ENCODE data around the gene HSDL1. TPM values are rescaled to one million over a fixed set of nuclear protein-coding genes. Genes with fewer than 3 reads are reported as not detected.

Gene HSDL1
- total RNA-seq, 1 donor, result 18.7 TPM

DNA sequence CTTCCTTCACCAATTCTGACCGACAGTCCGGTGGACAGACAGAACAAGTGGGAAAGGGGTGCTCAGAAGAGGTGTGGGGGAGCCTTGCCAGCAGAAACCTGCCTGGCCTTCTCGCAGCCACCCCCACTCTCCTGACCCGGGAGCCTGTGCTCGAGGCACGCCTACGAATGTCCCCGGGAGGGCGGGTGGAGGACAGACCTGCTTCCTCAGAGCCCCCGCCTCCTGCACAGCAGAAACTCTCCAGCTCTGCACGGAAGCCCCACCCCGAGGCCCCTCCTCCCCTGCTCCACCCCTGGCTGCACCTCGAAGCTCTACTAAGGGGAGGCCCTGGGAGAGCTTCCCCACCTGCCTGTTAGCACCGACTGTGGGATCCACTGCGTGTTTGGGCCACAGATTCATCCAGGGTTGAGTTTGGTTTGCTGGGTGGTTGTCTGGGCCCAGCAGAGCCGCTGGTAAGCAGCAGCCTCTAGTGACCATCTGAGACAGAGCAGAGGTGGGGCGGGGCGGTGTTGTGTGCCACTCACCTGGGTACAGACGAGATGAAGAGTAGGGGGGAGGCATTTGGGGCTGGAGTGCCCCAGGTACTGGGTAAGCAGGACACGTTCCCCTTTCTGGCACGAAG, 35.7 kb upstream of the HSDL1 start:
- TF ChIP-seq, protein P1, sequence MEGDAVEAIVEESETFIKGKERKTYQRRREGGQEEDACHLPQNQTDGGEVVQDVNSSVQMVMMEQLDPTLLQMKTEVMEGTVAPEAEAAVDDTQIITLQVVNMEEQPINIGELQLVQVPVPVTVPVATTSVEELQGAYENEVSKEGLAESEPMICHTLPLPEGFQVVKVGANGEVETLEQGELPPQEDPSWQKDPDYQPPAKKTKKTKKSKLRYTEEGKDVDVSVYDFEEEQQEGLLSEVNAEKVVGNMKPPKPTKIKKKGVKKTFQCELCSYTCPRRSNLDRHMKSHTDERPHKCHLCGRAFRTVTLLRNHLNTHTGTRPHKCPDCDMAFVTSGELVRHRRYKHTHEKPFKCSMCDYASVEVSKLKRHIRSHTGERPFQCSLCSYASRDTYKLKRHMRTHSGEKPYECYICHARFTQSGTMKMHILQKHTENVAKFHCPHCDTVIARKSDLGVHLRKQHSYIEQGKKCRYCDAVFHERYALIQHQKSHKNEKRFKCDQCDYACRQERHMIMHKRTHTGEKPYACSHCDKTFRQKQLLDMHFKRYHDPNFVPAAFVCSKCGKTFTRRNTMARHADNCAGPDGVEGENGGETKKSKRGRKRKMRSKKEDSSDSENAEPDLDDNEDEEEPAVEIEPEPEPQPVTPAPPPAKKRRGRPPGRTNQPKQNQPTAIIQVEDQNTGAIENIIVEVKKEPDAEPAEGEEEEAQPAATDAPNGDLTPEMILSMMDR (IDR thresholded peaks at IDR 0.05; ENCODE audit: insufficient read depth, low read length), result no peak
- no peak for DNase-seq (ENCODE audit: low read depth)
- no peak overlapping the region for H3K4me3 ChIP-seq (ENCODE audit: low read depth, low read length)

GRCh38 chr16:84179612-84180320, 34.8 kb upstream of the HSDL1 start:
- DNase-seq (ENCODE audit: low read depth), result no peak
- TF ChIP-seq, protein P1 (IDR thresholded peaks at IDR 0.05; ENCODE audit: insufficient read depth, low read length), result no peak
- no peak overlapping the region for H3K4me3 ChIP-seq (ENCODE audit: low read depth, low read length)

DNA sequence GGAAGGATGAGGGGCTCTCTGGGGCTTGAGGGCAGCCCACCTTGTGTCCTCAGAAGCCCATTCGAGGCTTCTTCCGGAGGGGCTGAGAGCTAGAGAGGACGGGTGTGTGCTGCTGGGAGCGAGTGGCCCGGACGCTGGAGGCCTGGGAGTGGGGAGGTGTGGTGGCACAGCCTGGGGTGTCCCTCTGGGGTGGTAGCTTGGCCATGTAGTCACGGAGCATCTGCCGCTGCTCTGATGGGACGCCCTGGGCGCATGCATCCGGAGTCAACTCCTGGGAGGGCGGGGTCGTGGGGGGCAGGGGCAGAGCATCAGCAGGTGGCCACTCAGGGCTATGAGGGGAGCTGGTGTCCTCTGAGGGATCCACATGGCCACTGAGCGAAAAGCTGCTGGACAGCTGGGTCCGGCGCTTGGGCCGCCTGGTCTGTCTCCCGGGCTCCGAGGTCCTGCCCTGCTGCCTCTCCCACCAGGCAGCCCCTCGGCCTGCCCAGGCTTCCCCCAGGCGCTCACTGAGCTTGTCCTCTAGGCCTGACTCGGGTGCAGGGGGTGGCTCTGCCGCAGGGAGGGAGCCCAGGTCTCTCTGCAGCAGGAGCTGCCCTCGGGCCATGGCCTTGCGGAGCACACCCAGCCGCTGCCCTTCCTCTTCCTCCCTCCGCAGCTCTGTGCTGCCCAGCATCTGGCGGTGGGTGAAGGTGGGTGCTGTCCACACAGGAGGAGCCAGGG, 34.1 kb upstream of the HSDL1 start:
- TF ChIP-seq, protein P1 (IDR thresholded peaks at IDR 0.05; ENCODE audit: insufficient read depth, low read length), result no peak
- DNase-seq (ENCODE audit: low read depth), result no peak
- no peak overlapping the region for H3K4me3 ChIP-seq (ENCODE audit: low read depth, low read length)

DNA sequence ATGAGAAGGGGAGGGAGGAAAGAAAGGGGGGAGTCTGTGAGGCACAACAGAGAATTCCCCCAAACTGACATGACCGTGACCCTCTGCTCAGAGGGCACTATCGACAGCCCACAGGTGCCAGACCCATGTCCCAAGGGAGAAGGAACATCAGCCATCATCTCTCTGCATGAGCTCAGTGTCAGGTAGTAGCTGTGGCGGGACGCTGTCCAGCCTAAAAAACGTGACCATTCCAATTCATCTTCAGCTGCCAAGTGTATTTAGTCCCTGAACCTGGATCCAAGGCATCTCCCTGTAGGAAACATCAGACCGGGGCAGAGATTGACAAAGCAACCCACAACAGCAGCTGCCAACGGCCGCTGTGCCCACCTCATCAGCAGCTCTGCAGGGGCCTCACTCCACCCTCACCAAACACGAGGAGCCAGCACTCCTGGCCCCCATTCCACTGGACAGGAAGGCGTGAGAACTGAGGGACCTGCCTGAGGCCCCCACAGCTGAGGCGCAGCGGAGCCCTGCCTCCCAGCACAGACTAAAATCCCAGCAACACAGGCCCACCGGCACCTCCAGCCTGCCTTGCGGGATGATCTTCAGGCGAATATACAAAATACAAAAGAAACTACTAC, 33.3 kb upstream of the HSDL1 start:
- DNase-seq (ENCODE audit: low read depth), result no peak
- no peak overlapping the region for H3K4me3 ChIP-seq (ENCODE audit: low read depth, low read length)
- TF ChIP-seq, protein P1 (IDR thresholded peaks at IDR 0.05; ENCODE audit: insufficient read depth, low read length), result no peak

- DNase-seq (ENCODE audit: low read depth), result peak; percentile 55
- TF ChIP-seq, protein P1 (IDR thresholded peaks at IDR 0.05; ENCODE audit: insufficient read depth, low read length), result no peak
- H3K4me3 ChIP-seq (ENCODE audit: low read depth, low read length), result no peak overlapping the region
These were observed 32.7 kb upstream of the HSDL1 start for GRCh38 chr16:84177741-84178073.

DNA sequence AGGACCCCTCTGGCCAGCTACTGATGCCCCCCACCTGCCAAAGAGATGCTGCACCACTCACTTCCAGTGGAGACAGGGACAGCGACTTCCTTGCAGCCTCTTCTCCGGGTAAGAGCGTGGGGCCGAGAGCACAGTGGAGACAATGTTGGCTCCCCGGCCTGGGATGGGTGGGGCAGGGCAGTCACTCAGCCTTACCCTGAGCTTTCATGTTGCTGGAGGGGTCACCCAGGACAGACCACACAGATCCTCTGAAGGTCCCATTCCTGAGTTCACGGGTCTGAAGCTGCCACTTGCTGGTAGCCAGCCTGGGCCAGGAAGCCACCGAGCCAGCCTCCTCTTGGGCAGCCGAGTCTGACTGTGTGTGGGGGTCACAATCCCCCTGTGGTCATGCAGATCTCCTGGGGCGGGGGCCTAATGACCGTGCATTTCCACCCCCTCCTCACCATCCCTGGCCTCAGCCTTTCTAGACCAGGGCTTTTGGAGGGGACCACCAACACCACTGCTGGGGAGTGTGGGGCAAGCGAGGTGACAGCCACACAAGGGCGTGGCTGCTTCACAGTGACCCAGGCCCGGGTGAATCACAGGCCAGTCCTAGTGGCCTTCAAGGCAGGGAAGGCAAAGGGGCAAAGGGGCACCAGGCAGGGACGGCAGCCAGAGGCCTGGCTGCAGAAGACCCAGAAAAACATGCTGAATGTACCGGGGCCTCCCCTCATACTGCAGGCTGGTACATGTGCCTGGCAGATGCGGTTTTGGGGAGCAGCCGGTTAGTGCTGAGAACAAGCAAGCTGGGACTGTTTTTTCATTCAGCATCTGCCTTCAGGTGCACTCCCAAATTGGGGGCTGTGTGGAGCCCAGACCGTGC, 31.4 kb upstream of the HSDL1 start:
- TF ChIP-seq, protein P1 (IDR thresholded peaks at IDR 0.05; ENCODE audit: insufficient read depth, low read length), result no peak
- DNase-seq (ENCODE audit: low read depth), result no peak

More for the DNA sequence above, 31.4 kb upstream of the HSDL1 start:
- H3K4me3 ChIP-seq (ENCODE audit: low read depth, low read length), result no peak overlapping the region

Measured in fibroblast of the aortic adventitia (primary cell).